ENCODE results near the gene ADA.

The ADA gene

GRCh38 chr20:44641325-44641724 lies 10.2 kb downstream of the ADA start:
- Histone ChIP-seq H3K4me2 (ENCODE audit: low read depth, low read length) (no peak overlapping the region), H3K9me3 (replicated peaks; ENCODE audit: insufficient read depth, low read length) (no peaks in the 10 kb centered on the region), H4K20me1 (ENCODE audit: insufficient read depth, low read length) (no peaks in the 10 kb centered on the region), H2AFZ (ENCODE audit: low read length) (no peak overlapping the region), H3K36me3 (replicated peaks; ENCODE audit: insufficient read depth, low read length) (0 out of 2 replicates have a peak, but pooled peaks cover 3% of the 10 kb centered on the region), H3K27ac (ENCODE audit: low read length) (no peak overlapping the region), H3K9me2 (replicated peaks; ENCODE audit: insufficient read depth, low read length) (no peaks in the 10 kb centered on the region), H3K4me1 (ENCODE audit: low read length) (peaks cover 48% of the 10 kb centered on the region), H3K27me3 (replicated peaks; ENCODE audit: insufficient read depth, low read length) (no peaks in the 10 kb centered on the region), H3K4me3 (ENCODE audit: low read length) (no peak overlapping the region), H3F3A (ENCODE audit: insufficient read depth, low read length) (peaks cover 38% of the 10 kb centered on the region), H3K9ac (ENCODE audit: low read length) (no peak overlapping the region), H3K79me2 (ENCODE audit: low read length) (peaks cover 83% of the 10 kb centered on the region)
- no peak for DNase-seq
- TF ChIP-seq, protein P1, sequence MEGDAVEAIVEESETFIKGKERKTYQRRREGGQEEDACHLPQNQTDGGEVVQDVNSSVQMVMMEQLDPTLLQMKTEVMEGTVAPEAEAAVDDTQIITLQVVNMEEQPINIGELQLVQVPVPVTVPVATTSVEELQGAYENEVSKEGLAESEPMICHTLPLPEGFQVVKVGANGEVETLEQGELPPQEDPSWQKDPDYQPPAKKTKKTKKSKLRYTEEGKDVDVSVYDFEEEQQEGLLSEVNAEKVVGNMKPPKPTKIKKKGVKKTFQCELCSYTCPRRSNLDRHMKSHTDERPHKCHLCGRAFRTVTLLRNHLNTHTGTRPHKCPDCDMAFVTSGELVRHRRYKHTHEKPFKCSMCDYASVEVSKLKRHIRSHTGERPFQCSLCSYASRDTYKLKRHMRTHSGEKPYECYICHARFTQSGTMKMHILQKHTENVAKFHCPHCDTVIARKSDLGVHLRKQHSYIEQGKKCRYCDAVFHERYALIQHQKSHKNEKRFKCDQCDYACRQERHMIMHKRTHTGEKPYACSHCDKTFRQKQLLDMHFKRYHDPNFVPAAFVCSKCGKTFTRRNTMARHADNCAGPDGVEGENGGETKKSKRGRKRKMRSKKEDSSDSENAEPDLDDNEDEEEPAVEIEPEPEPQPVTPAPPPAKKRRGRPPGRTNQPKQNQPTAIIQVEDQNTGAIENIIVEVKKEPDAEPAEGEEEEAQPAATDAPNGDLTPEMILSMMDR (IDR thresholded peaks at IDR 0.05; ENCODE audit: low read length), result no peak
- TF ChIP-seq EZH2phosphoT487 (IDR thresholded peaks at IDR 0.05; ENCODE audit: low read length), result no peak
- no peak for TF ChIP-seq EZH2 (optimal IDR thresholded peaks at IDR 0.05; ENCODE audit: low read depth, low read length)

DNA sequence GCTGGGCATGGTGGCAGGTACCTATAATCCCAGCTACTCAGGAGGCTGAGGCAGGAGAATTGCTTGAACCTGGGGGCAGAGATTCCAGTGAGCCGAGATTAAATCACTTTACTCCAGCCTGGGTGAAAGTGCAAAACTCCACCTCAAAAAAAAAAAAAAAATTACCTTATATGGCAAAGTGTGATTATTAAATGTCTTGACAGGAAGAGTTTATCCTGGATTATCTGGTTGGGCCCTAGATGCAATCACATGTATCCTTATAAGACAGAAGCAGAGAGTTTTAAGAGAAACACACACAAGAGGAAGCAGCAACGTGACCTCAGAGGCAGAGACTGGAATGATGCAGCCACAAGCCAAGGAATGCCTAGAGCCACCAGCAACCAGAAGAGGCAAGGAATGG lies 11.0 kb downstream of the ADA start:
- H3K9ac ChIP-seq (ENCODE audit: low read length), result no peak overlapping the region
- no peak overlapping the region for H3K4me3 ChIP-seq (ENCODE audit: low read length)
- H3K4me2 ChIP-seq (ENCODE audit: low read depth, low read length), result no peak overlapping the region
- no peaks in the 10 kb centered on the region for H4K20me1 ChIP-seq (ENCODE audit: insufficient read depth, low read length)
- TF ChIP-seq EZH2phosphoT487 (IDR thresholded peaks at IDR 0.05; ENCODE audit: low read length) (no peak), EZH2 (optimal IDR thresholded peaks at IDR 0.05; ENCODE audit: low read depth, low read length) (no peak)
- TF ChIP-seq, protein P1 (IDR thresholded peaks at IDR 0.05; ENCODE audit: low read length), result no peak
- peaks cover 85% of the 10 kb centered on the region for H3K79me2 ChIP-seq (ENCODE audit: low read length)
- H3K4me1 ChIP-seq (ENCODE audit: low read length), result peaks cover 41% of the 10 kb centered on the region
- DNase-seq, result no peak
- no peaks in the 10 kb centered on the region for H3K27me3 ChIP-seq (replicated peaks; ENCODE audit: insufficient read depth, low read length)
- no peaks in the 10 kb centered on the region for H3K9me3 ChIP-seq (replicated peaks; ENCODE audit: insufficient read depth, low read length)
- peaks cover 30% of the 10 kb centered on the region for H3F3A ChIP-seq (ENCODE audit: insufficient read depth, low read length)
- no peak overlapping the region for H3K27ac ChIP-seq (ENCODE audit: low read length)
- no peaks in the 10 kb centered on the region for H3K9me2 ChIP-seq (replicated peaks; ENCODE audit: insufficient read depth, low read length)
- 0 out of 2 replicates have a peak, but pooled peaks cover 6% of the 10 kb centered on the region for H3K36me3 ChIP-seq (replicated peaks; ENCODE audit: insufficient read depth, low read length)
- H2AFZ ChIP-seq (ENCODE audit: low read length), result no peak overlapping the region

- H3K36me3 ChIP-seq (replicated peaks; ENCODE audit: insufficient read depth, low read length), result peaks cover 11% of the 10 kb centered on the region; the same call in 1 of the 2 replicates
Observed at GRCh38 chr20:44637522-44638372, 13.8 kb downstream of the ADA start.

More at GRCh38 chr20:44637522-44638372, 13.8 kb downstream of the ADA start:
- H3K4me2 ChIP-seq (ENCODE audit: low read depth, low read length), result no peak overlapping the region
- H3K4me3 ChIP-seq (ENCODE audit: low read length), result no peak overlapping the region
- H3K9me3 ChIP-seq (replicated peaks; ENCODE audit: insufficient read depth, low read length), result no peaks in the 10 kb centered on the region
- TF ChIP-seq EZH2phosphoT487 (IDR thresholded peaks at IDR 0.05; ENCODE audit: low read length), result no peak
- TF ChIP-seq, protein P1 (IDR thresholded peaks at IDR 0.05; ENCODE audit: low read length), result no peak
- TF ChIP-seq EZH2 (optimal IDR thresholded peaks at IDR 0.05; ENCODE audit: low read depth, low read length), result no peak
- H3K79me2 ChIP-seq (ENCODE audit: low read length), result peaks cover 70% of the 10 kb centered on the region
- H4K20me1 ChIP-seq (ENCODE audit: insufficient read depth, low read length), result no peaks in the 10 kb centered on the region
- no peaks in the 10 kb centered on the region for H3K27me3 ChIP-seq (replicated peaks; ENCODE audit: insufficient read depth, low read length)
- no peak overlapping the region for H2AFZ ChIP-seq (ENCODE audit: low read length)
- H3K9ac ChIP-seq (ENCODE audit: low read length), result no peak overlapping the region
- H3F3A ChIP-seq (ENCODE audit: insufficient read depth, low read length), result peaks cover 4% of the 10 kb centered on the region; the same call in 1 of the 2 replicates
- H3K27ac ChIP-seq (ENCODE audit: low read length), result no peak overlapping the region
- no peaks in the 10 kb centered on the region for H3K9me2 ChIP-seq (replicated peaks; ENCODE audit: insufficient read depth, low read length)
- no peak for DNase-seq
- peaks cover 13% of the 10 kb centered on the region for H3K4me1 ChIP-seq (ENCODE audit: low read length)
